Measurements from ENCODE around the gene GLI3.

DNA sequence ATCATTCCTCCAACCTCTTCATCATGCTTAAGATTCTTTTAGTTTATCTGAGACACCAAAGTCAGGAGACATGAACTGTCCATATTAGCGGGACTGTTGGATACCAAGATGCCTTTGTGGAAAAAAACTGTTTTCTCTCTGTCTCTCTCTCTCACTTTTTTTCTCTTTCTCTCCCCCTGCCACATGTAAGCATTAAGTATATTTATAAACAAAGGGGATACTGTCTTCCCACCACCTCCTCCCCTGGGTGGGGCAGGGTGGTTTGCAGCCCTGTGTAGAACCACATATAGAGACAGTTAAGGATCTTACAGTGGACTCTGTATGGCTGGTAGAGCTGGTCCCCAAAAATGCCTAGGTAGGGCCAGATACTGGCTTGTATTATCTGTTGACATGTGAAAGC is 101.3 kb downstream of the GLI3 start:
- no peak for TF ChIP-seq POLR2A (IDR thresholded peaks at IDR 0.05)
- TF ChIP-seq, protein P1, sequence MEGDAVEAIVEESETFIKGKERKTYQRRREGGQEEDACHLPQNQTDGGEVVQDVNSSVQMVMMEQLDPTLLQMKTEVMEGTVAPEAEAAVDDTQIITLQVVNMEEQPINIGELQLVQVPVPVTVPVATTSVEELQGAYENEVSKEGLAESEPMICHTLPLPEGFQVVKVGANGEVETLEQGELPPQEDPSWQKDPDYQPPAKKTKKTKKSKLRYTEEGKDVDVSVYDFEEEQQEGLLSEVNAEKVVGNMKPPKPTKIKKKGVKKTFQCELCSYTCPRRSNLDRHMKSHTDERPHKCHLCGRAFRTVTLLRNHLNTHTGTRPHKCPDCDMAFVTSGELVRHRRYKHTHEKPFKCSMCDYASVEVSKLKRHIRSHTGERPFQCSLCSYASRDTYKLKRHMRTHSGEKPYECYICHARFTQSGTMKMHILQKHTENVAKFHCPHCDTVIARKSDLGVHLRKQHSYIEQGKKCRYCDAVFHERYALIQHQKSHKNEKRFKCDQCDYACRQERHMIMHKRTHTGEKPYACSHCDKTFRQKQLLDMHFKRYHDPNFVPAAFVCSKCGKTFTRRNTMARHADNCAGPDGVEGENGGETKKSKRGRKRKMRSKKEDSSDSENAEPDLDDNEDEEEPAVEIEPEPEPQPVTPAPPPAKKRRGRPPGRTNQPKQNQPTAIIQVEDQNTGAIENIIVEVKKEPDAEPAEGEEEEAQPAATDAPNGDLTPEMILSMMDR (IDR thresholded peaks at IDR 0.05): no peak
